Upper lobe of left lung (tissue), 6 donors: Measurements from ENCODE around the gene ITPK1. TPM values are rescaled to one million over a fixed set of nuclear protein-coding genes. Genes with fewer than 3 reads are reported as not detected.

ENCODE experiments used
- ATAC-seq, 2 donors: fragments of 200-7000 bp; cut with Tn5 transposase; one replicate each; pipeline ENCODE4 v1.9.1; 2022; ENCODE audit warnings: mild to moderate bottlenecking in 2 of 2, moderate library complexity in 2 of 2; ENCODE audit not compliant: low FRiP score in 2 of 2
- DNase-seq, 2 donors: peaks; one replicate each; pipeline ENCODE4 v3.0.0-alpha.2; 2019 to 2020
- H3K27ac ChIP-seq, 4 donors: fragments of 200-600 bp; sonication (generic); one replicate each; pipeline ENCODE4 v1.5.1; 2016 to 2019
- H3K27me3 ChIP-seq, 4 donors: fragments of 200-600 bp; sonication (generic); one replicate each; pipeline ENCODE4 v1.5.1; 2017 to 2019
- H3K36me3 ChIP-seq, 4 donors: fragments of 200-600 bp; sonication (generic); one replicate each; pipeline ENCODE4 v1.5.1; 2016 to 2019
- H3K4me1 ChIP-seq, 4 donors: fragments of 200-600 bp; sonication (generic); one replicate each; pipeline ENCODE4 v1.5.1; 2018 to 2019
- H3K4me3 ChIP-seq, 4 donors: fragments of 200-600 bp; sonication (generic); one replicate each; pipeline ENCODE4 v1.5.1; 2017 to 2019; ENCODE audit warnings: mild to moderate bottlenecking in 2 of 4, moderate library complexity in 1 of 4
- H3K9me3 ChIP-seq, 4 donors: fragments of 200-600 bp; sonication (generic); one replicate each; pipeline ENCODE4 v1.5.1; 2018 to 2019
- CTCF ChIP-seq, 6 experiments: fragments of 450-650 bp in 4 of 6; fragments of 200-600 bp in 2 of 6; sonication (generic) in 2 of 6; IDR thresholded peaks; one replicate each; pipeline ENCODE4 v1.5.1; 2016 to 2019; ENCODE audit warnings: antibody characterized with exemption in 6 of 6
- EP300 ChIP-seq, 4 donors: sonication (generic); formaldehyde crosslinking; IDR thresholded peaks; one replicate each; pipeline ENCODE4 v1.5.1; 2017; ENCODE audit warnings: antibody characterized with exemption in 4 of 4, control low read depth in 2 of 4
- POLR2A ChIP-seq, 4 donors: fragments of 450-650 bp; IDR thresholded peaks; one replicate each; pipeline ENCODE4 v1.5.1; 2016 to 2017; ENCODE audit warnings: antibody characterized with exemption in 4 of 4, mild to moderate bottlenecking in 2 of 4
- POLR2AphosphoS5 ChIP-seq, 2 donors: sonication (generic); formaldehyde crosslinking; IDR thresholded peaks; one replicate each; pipeline ENCODE4 v1.5.1; 2017; ENCODE audit warnings: antibody characterized with exemption in 2 of 2
- WGBS, 2 donors: methylation state at CpG; one replicate each; pipeline ENCODE4 v1.1.5; 2017 to 2018; 5-methylcytosine and 5-hydroxymethylcytosine counted together
- total RNA-seq, 6 donors: library from RNA; depleted of rRNA in 4 of 6; stranded (reverse); fragments of >200 nt in 4 of 6; gene quantifications; one replicate each; pipeline versions ENCODE4 v1.1.0 to v1.2.1, GENCODE V29; 2016 to 2021
- donor health status: DM: no; HTN: no; CAD: no; lungs with moderate emphysema.
- donor health status: DM: no; HTN: yes; CAD: no; lungs with severe emphysema.

The ITPK1 gene
- total RNA-seq, 6 donors from 2014 or later, result 41.9 to 128 (median 86.1) TPM

DNA sequence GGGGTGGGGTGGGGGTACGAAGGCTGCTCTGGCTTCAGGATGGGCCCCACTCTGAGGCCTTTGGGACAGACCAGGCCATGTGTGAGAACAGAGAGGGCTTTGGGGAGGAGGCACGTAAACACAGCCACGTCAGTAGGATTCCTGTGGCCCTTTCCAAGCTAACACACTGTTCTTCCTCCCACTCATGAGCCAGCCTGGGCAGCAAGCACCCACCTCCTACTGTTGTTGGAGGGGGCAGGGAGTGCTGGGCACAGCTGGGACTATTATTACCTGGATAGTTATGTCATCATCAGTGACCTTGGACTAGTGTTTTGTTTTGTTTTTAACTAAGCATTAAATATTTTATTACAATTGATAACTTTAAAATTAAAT, 187.5 kb downstream of the ITPK1 start:
- Histone ChIP-seq H3K9me3 (no peaks in the 10 kb centered on the region), H3K4me3 (no peak overlapping the region), H3K36me3 (no peaks in the 10 kb centered on the region), H3K4me1 (peaks cover 0 to 3% (median 0%) of the 10 kb centered on the region in 4 donors), H3K27ac (no peak overlapping the region), H3K27me3 (peaks cover 0 to 6% (median under 1%) of the 10 kb centered on the region in 4 donors)
- 70 to 80% methylated on average over 2 to 3 of the region's 3 CpGs for WGBS, 2 donors
- TF ChIP-seq POLR2AphosphoS5 (IDR thresholded peaks at IDR 0.05) (no peak), CTCF (IDR thresholded peaks at IDR 0.05) (no peak)
- no peak for ATAC-seq
- DNase-seq, result no peak

GRCh38 chr14:92927349-92928257, 188.1 kb downstream of the ITPK1 start:
- H3K27ac ChIP-seq, result no peak overlapping the region
- no peak overlapping the region for H3K4me3 ChIP-seq
- peaks cover 0 to 10% (median 0%) of the 10 kb centered on the region in 4 donors for H3K4me1 ChIP-seq
- no peaks in the 10 kb centered on the region for H3K9me3 ChIP-seq
- DNase-seq (no peak), ATAC-seq (no peak)
- H3K27me3 ChIP-seq, result peaks cover 0 to 10% (median 2%) of the 10 kb centered on the region in 4 donors
- no peaks in the 10 kb centered on the region for H3K36me3 ChIP-seq
- 63 to 64% methylated on average over 12 to 14 of the region's 14 CpGs for WGBS, 2 donors
- TF ChIP-seq EP300 (IDR thresholded peaks at IDR 0.05) (no peak), POLR2A (IDR thresholded peaks at IDR 0.05) (no peak), POLR2AphosphoS5 (IDR thresholded peaks at IDR 0.05) (no peak), CTCF (IDR thresholded peaks at IDR 0.05) (no peak)

DNA sequence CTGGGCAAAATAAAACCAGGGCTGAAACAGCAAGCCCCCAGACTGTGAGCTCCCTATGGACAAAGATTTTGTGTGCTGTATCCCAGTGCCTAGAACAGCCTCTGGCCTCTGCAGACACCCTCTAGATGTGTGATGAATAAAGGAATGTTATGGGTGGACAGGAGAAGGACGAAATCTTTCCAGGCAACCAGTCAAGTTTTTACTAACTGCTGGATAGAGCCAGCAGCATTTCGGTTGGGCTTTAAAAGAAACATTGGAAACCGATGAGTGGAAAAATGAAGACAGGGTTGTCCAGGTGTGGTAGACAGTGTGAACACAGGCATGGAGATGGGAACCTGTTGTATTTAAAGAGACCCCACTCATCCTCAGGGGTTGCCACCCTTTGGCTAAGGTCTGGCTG, 188.8 kb downstream of the ITPK1 start:
- Histone ChIP-seq H3K9me3 (no peaks in the 10 kb centered on the region), H3K36me3 (no peaks in the 10 kb centered on the region), H3K27me3 (peaks cover 0 to 10% (median 2%) of the 10 kb centered on the region in 4 donors), H3K4me1 (peaks cover 0 to 10% (median 0%) of the 10 kb centered on the region in 4 donors), H3K27ac (no peak overlapping the region), H3K4me3 (no peak overlapping the region)
- ATAC-seq (no peak), DNase-seq (no peak)
- WGBS, 2 donors, result 74 to 89% methylated on average over 3 of the region's 3 CpGs
- TF ChIP-seq POLR2AphosphoS5 (IDR thresholded peaks at IDR 0.05), result no peak
- TF ChIP-seq EP300 (IDR thresholded peaks at IDR 0.05), result no peak
- TF ChIP-seq CTCF (IDR thresholded peaks at IDR 0.05), result no peak
- TF ChIP-seq POLR2A (IDR thresholded peaks at IDR 0.05), result no peak

- WGBS, 2 donors, result 79 to 89% methylated on average over 5 of the region's 5 CpGs
- Histone ChIP-seq H3K4me3 (no peak overlapping the region), H3K9me3 (no peaks in the 10 kb centered on the region), H3K36me3 (no peaks in the 10 kb centered on the region), H3K27me3 (peaks cover 0 to 10% (median 2%) of the 10 kb centered on the region in 4 donors), H3K4me1 (peaks cover 0 to 10% (median 0%) of the 10 kb centered on the region in 4 donors), H3K27ac (no peak overlapping the region)
- no peak for DNase-seq
- ATAC-seq, result no peak
- TF ChIP-seq POLR2AphosphoS5 (IDR thresholded peaks at IDR 0.05) (no peak), EP300 (IDR thresholded peaks at IDR 0.05) (no peak), POLR2A (IDR thresholded peaks at IDR 0.05) (no peak), CTCF (IDR thresholded peaks at IDR 0.05) (no peak)
Measured at GRCh38 chr14:92926180-92926845, 189.4 kb downstream of the ITPK1 start.
